ENCODE results near the gene NRP2. TPM values are rescaled to one million over a fixed set of nuclear protein-coding genes. Genes with fewer than 3 reads are reported as not detected.
A peak's percentile ranks its signal among the peaks of the same experiment; 100 is the strongest.

The NRP2 gene
- total RNA-seq, 1 experiment from 2014 or later, result 10.3 TPM

- Mint-ChIP-seq H3K4me1 (ENCODE audit: insufficient read depth, unreplicated experiment) (peaks cover 53% of the 10 kb centered on the region), H3K36me3 (ENCODE audit: insufficient read depth, unreplicated experiment) (no peaks in the 10 kb centered on the region), H3K27me3 (ENCODE audit: insufficient read depth, unreplicated experiment) (no peaks in the 10 kb centered on the region), H3K4me3 (ENCODE audit: unreplicated experiment) (no peak overlapping the region), H3K27ac (ENCODE audit: low read depth, unreplicated experiment) (peak overlapping the region; percentile 56), H3K9me3 (ENCODE audit: unreplicated experiment) (no peaks in the 10 kb centered on the region)
- BruUV-seq (replicated peaks), result no TSS peak
- ChIA-PET CTCF (interaction anchor here (0.7 to 1.8 kb wide), 3 partner anchors 10 to 178 kb away, joined by 3 to 5 read pairs (median 4); no protein-coding TSS in a partner anchor), POLR2A (interaction anchor here (0.5 to 0.9 kb wide), 5 partner anchors 14 to 1075 kb away, joined by 3 read pairs; no protein-coding TSS in a partner anchor)
- intact Hi-C loops (cut with micrococcal nuclease), result loop anchor here (5.0 kb wide), 1 partner anchor 66 kb away; the partner anchor contains the start of gene NRP2
- no peak for TF ChIP-seq CTCF (IDR thresholded peaks at IDR 0.05; ENCODE audit: unreplicated experiment)
- peak; percentile 90 for DNase-seq (ENCODE audit: unreplicated experiment)
Observed at GRCh38 chr2:205748639-205749038, 66.3 kb downstream of the NRP2 start.

- H3K27me3 Mint-ChIP-seq (ENCODE audit: insufficient read depth, unreplicated experiment), result no peaks in the 10 kb centered on the region
- peaks cover 55% of the 10 kb centered on the region for H3K4me1 Mint-ChIP-seq (ENCODE audit: insufficient read depth, unreplicated experiment)
- TF ChIP-seq CTCF (IDR thresholded peaks at IDR 0.05; ENCODE audit: unreplicated experiment), result no peak
- H3K9me3 Mint-ChIP-seq (ENCODE audit: unreplicated experiment), result no peaks in the 10 kb centered on the region
- POLR2A ChIA-PET, result interaction anchor here (0.5 to 0.9 kb wide), 4 partner anchors 13 to 94 kb away, joined by 3 read pairs; no protein-coding TSS in a partner anchor
- no TSS peak for BruUV-seq (replicated peaks)
- H3K36me3 Mint-ChIP-seq (ENCODE audit: insufficient read depth, unreplicated experiment), result no peaks in the 10 kb centered on the region
- intact Hi-C loops (cut with micrococcal nuclease), result loop anchor here (5.0 kb wide), 1 partner anchor 67 kb away; the partner anchor contains the start of gene NRP2
- DNase-seq (ENCODE audit: unreplicated experiment), result peak; percentile 34
- H3K4me3 Mint-ChIP-seq (ENCODE audit: unreplicated experiment), result no peak overlapping the region
- CTCF ChIA-PET, result interaction anchor here (0.7 to 1.8 kb wide), 3 partner anchors 9 to 177 kb away, joined by 3 to 5 read pairs (median 4); no protein-coding TSS in a partner anchor
- peak overlapping the region; percentile 56 for H3K27ac Mint-ChIP-seq (ENCODE audit: low read depth, unreplicated experiment)
Observed at GRCh38 chr2:205749078-205749477, 66.8 kb downstream of the NRP2 start.

GRCh38 chr2:205750797-205751196 lies 68.5 kb downstream of the NRP2 start:
- no peaks in the 10 kb centered on the region for H3K36me3 Mint-ChIP-seq (ENCODE audit: insufficient read depth, unreplicated experiment)
- H3K27ac Mint-ChIP-seq (ENCODE audit: low read depth, unreplicated experiment), result no peak overlapping the region
- peaks cover 67% of the 10 kb centered on the region for H3K4me1 Mint-ChIP-seq (ENCODE audit: insufficient read depth, unreplicated experiment)
- intact Hi-C loops (cut with micrococcal nuclease), result no loop called here
- ChIA-PET POLR2A (no interaction called here), CTCF (no interaction called here)
- no peak for DNase-seq (ENCODE audit: unreplicated experiment)
- no peaks in the 10 kb centered on the region for H3K27me3 Mint-ChIP-seq (ENCODE audit: insufficient read depth, unreplicated experiment)
- BruUV-seq (replicated peaks), result no TSS peak
- H3K4me3 Mint-ChIP-seq (ENCODE audit: unreplicated experiment), result no peak overlapping the region
- no peaks in the 10 kb centered on the region for H3K9me3 Mint-ChIP-seq (ENCODE audit: unreplicated experiment)
- no peak for TF ChIP-seq CTCF (IDR thresholded peaks at IDR 0.05; ENCODE audit: unreplicated experiment)

GRCh38 chr2:205751569-205752031 lies 69.3 kb downstream of the NRP2 start:
- Mint-ChIP-seq H3K36me3 (ENCODE audit: insufficient read depth, unreplicated experiment) (no peaks in the 10 kb centered on the region), H3K4me3 (ENCODE audit: unreplicated experiment) (no peak overlapping the region), H3K27ac (ENCODE audit: low read depth, unreplicated experiment) (peak overlapping the region; percentile 74), H3K4me1 (ENCODE audit: insufficient read depth, unreplicated experiment) (peaks cover 63% of the 10 kb centered on the region), H3K9me3 (ENCODE audit: unreplicated experiment) (no peaks in the 10 kb centered on the region), H3K27me3 (ENCODE audit: insufficient read depth, unreplicated experiment) (no peaks in the 10 kb centered on the region)
- intact Hi-C loops (cut with micrococcal nuclease), result no loop called here
- DNase-seq (ENCODE audit: unreplicated experiment), result peak; percentile 43
- ChIA-PET CTCF (interaction anchor here (0.6 to 1.1 kb wide), 4 partner anchors 23 to 1491 kb away, joined by 3 to 5 read pairs (median 4); partner anchors contain the start of gene NRP2), POLR2A (no interaction called here)
- no peak for TF ChIP-seq CTCF (IDR thresholded peaks at IDR 0.05; ENCODE audit: unreplicated experiment)
- no TSS peak for BruUV-seq (replicated peaks)

Data from MCF 10A (cell line).